Measurements from ENCODE around the gene DHDH.

DHDH gene

DNA sequence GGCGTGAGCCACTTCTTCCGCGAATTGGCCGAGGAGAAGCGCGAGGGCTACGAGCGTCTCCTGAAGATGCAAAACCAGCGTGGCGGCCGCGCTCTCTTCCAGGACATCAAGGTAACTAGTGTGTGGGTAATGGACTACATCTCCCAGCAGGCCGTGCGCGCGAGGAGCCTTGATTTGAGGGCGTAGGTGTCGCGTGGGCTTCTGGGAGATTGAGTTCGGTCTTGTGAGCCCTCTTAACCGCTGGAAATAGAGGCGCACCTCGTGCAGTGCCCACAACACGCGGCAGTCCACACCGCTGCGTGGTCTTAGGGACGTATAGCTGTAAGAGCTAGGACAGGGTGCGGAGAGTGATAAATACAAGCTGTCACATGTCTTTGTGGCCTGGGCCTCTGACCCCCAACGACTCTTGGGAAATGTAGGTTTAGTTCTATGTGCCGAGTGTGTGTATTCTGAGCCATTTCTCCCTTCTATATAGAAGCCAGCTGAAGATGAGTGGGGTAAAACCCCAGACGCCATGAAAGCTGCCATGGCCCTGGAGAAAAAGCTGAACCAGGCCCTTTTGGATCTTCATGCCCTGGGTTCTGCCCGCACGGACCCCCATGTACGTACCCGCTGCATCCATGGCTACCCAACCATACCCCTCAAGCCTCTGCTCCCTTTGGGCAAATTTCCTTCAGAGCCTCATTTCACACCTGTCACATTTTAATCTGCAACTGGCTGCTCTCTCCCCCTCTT is 32.5 kb downstream of the DHDH start:
- Histone ChIP-seq H3K36me3 (ENCODE audit: control insufficient read depth, low read length) (peaks cover 54% of the 10 kb centered on the region), H3K27me3 (ENCODE audit: control insufficient read depth, low read length) (no peaks in the 10 kb centered on the region), H3K27ac (ENCODE audit: low read depth, low read length) (peak overlapping the region; percentile 68), H3K4me3 (ENCODE audit: low read length) (peak overlapping the region; percentile 98), H3K4me1 (ENCODE audit: control insufficient read depth, low read length) (peaks cover 77% of the 10 kb centered on the region), H3K79me2 (ENCODE audit: control insufficient read depth, low read length) (peaks cover 30% of the 10 kb centered on the region), H4K20me1 (ENCODE audit: control insufficient read depth, insufficient read depth, low read depth, low read length) (no peaks in the 10 kb centered on the region), H3F3A (ENCODE audit: control insufficient read depth, insufficient read depth) (peaks cover 13% of the 10 kb centered on the region), H3K9me3 (ENCODE audit: control insufficient read depth, insufficient read depth, low read length) (no peaks in the 10 kb centered on the region), H3K9me2 (replicated peaks; ENCODE audit: control insufficient read depth, low read length) (no peaks in the 10 kb centered on the region), H3K4me2 (ENCODE audit: low read length) (peak overlapping the region; percentile 89)
- TF ChIP-seq CTCF (IDR thresholded peaks at IDR 0.05; ENCODE audit: low read depth, low read length, poor library complexity, severe bottlenecking) (no peak), EZH2phosphoT487 (IDR thresholded peaks at IDR 0.05; ENCODE audit: borderline replicate concordance, low read length) (no peak)

GRCh38 chr19:48966541-48967345 is 33.2 kb downstream of the DHDH start:
- peaks cover 54% of the 10 kb centered on the region for H3K36me3 ChIP-seq (ENCODE audit: control insufficient read depth, low read length)
- H3K4me2 ChIP-seq (ENCODE audit: low read length) = peak overlapping the region; percentile 89
- peak overlapping the region; percentile 98 for H3K4me3 ChIP-seq (ENCODE audit: low read length)
- H3K9me2 ChIP-seq (replicated peaks; ENCODE audit: control insufficient read depth, low read length) = no peaks in the 10 kb centered on the region
- no peaks in the 10 kb centered on the region for H3K9me3 ChIP-seq (ENCODE audit: control insufficient read depth, insufficient read depth, low read length)
- H3K4me1 ChIP-seq (ENCODE audit: control insufficient read depth, low read length) = peaks cover 76% of the 10 kb centered on the region
- peaks cover 13% of the 10 kb centered on the region for H3F3A ChIP-seq (ENCODE audit: control insufficient read depth, insufficient read depth)
- H3K27me3 ChIP-seq (ENCODE audit: control insufficient read depth, low read length) = no peaks in the 10 kb centered on the region
- H3K27ac ChIP-seq (ENCODE audit: low read depth, low read length) = peak overlapping the region; percentile 68
- H4K20me1 ChIP-seq (ENCODE audit: control insufficient read depth, insufficient read depth, low read depth, low read length) = no peaks in the 10 kb centered on the region
- peaks cover 30% of the 10 kb centered on the region for H3K79me2 ChIP-seq (ENCODE audit: control insufficient read depth, low read length)
- TF ChIP-seq EZH2phosphoT487 (IDR thresholded peaks at IDR 0.05; ENCODE audit: borderline replicate concordance, low read length) (no peak), CTCF (IDR thresholded peaks at IDR 0.05; ENCODE audit: low read depth, low read length, poor library complexity, severe bottlenecking) (no peak)

DNA sequence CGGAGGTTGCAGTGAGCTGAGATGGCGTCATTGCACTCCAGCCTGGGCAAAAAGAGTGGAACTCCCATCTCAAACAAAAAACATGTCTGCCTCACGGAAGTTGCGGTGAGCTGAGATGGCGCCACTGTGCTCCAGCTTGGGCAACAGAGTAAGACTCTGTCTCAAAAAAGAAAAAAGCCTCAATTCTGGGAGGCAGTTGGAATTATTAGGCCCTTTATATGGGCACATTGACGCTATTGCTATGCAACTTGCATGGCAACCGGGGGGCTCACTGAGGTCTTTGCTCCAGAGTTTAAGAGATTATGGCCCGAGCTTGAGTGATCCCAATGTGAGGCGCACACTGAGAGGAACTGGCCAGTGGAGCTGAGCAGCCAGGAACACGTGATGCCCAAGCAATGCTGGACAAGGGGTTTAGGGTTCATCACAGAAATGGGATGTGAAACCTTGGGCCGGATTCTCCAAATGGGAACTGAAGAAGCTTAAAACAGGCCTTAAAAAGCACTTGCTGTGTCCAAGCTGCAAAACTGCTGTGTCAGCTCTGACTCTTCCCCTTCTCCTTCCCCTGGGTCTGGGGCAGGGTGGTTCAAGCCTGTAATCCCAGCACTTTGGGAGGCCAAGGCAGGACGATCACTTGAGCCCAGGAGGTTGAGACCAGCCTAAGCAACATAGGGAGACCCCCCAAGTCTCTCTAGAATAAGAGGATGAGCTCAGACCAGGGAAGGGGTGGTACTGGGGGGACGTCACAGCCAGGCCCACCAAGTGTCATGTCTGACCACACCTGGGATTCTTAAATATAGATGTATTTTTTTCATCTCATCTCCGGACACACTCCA is 34.1 kb downstream of the DHDH start:
- no peaks in the 10 kb centered on the region for H4K20me1 ChIP-seq (ENCODE audit: control insufficient read depth, insufficient read depth, low read depth, low read length)
- peak overlapping the region; percentile 68 for H3K27ac ChIP-seq (ENCODE audit: low read depth, low read length)
- no peaks in the 10 kb centered on the region for H3K9me3 ChIP-seq (ENCODE audit: control insufficient read depth, insufficient read depth, low read length)
- peaks cover 54% of the 10 kb centered on the region for H3K36me3 ChIP-seq (ENCODE audit: control insufficient read depth, low read length)
- H3F3A ChIP-seq (ENCODE audit: control insufficient read depth, insufficient read depth) = peaks cover 13% of the 10 kb centered on the region
- no peaks in the 10 kb centered on the region for H3K27me3 ChIP-seq (ENCODE audit: control insufficient read depth, low read length)
- H3K4me1 ChIP-seq (ENCODE audit: control insufficient read depth, low read length) = peaks cover 68% of the 10 kb centered on the region
- H3K4me3 ChIP-seq (ENCODE audit: low read length) = no peak overlapping the region
- TF ChIP-seq CTCF (IDR thresholded peaks at IDR 0.05; ENCODE audit: low read depth, low read length, poor library complexity, severe bottlenecking) (no peak), EZH2phosphoT487 (IDR thresholded peaks at IDR 0.05; ENCODE audit: borderline replicate concordance, low read length) (no peak)
- peak overlapping the region; percentile 30 for H3K4me2 ChIP-seq (ENCODE audit: low read length)
- H3K9me2 ChIP-seq (replicated peaks; ENCODE audit: control insufficient read depth, low read length) = no peaks in the 10 kb centered on the region
- peaks cover 30% of the 10 kb centered on the region for H3K79me2 ChIP-seq (ENCODE audit: control insufficient read depth, low read length)

All from DOHH2 (cell line).